PFSK-1 (cell line): ENCODE data around the gene ADH1B.

Source experiments
- FOXP2 ChIP-seq: optimal IDR thresholded peaks from 2 replicates; pipeline ENCODE3; 2011; ENCODE audit warnings: borderline replicate concordance, control low read depth, inconsistent platforms; ENCODE audit not compliant: insufficient read depth; ENCODE audit errors: extremely low read length, extremely low read depth
- POLR2AphosphoS5 ChIP-seq: IDR thresholded peaks from 2 replicates; pipeline ENCODE4 v1.6.1; 2012; ENCODE audit warnings: low read depth, mild to moderate bottlenecking, control low read depth, low read length, moderate library complexity
- SIN3A ChIP-seq: IDR thresholded peaks from 2 replicates; pipeline ENCODE4 v1.6.1; 2012; ENCODE audit warnings: mild to moderate bottlenecking, low read length, moderate library complexity, borderline replicate concordance; ENCODE audit not compliant: insufficient read depth
- TAF1 ChIP-seq: IDR thresholded peaks from 2 replicates; pipeline ENCODE4 v1.6.1; 2012; ENCODE audit warnings: low read length, control low read depth, borderline replicate concordance; ENCODE audit not compliant: insufficient read depth
- TF ChIP-seq, protein P1 (sequence below), 2 experiments: IDR thresholded peaks; 2 replicates each; pipeline versions ENCODE4 v1.6.1 to v1.8.0; 2011 to 2012; ENCODE audit warnings: low read depth in 2 of 2, low read length in 2 of 2, control low read depth in 1 of 2, inconsistent platforms in 1 of 2, mild to moderate bottlenecking in 1 of 2, moderate library complexity in 1 of 2; ENCODE audit not compliant: insufficient read depth in 1 of 2

Gene ADH1B

DNA sequence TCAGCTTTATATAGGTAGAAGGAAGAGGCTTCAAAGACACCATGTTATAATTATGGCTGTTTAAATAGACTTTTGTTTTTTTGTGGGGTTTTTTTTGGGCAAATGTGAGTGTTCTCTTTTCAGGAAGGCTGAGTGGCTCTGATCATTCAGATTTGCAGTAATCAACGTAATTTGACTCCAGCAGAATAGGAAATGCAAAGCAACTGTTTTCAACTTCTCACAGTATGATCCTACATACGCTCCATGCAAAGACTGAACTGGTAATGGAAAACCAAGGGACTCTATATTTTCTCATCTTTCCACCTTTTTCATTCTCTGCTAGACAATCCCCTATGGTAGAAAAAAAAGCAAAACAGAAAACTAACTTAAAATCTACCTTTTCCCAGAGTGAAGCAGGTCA lies 10.8 kb downstream of the ADH1B start:
- TF ChIP-seq SIN3A: no peak
- no peak for TF ChIP-seq TAF1

DNA sequence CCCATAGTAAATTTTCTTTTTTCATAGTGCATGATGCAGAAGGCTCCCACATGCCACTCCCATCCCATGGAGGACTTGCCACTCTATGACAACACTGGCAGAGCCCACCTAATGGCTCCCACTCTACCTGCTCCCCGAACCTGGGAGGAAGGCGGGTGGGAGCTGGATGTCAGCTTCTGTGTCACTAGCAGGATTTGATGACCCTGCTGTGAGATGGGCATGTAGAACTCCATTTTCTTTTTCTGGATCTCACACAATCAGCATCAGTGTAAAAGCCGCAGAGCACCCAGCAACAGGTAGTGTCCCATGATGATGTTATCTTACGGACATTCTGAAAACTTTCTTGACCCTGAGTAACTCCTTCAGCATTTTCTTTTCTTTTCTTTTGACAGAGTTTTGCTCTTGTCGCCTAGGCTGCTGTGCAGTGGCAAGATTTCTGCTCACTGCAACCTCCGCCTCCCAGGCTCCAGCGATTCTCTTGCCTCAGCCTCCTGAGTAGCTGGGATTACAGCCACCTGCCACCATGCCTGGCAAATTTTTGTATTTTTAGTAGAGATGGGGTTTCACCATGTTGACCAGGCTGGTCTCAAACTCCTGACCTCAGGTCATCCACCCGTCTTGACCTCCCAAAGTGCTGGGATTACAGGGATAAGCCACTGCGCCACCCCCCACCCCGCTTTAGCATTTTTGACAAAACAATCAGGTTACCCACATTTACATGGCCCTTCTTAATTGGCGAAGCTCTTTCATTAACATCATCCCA lies 15.4 kb downstream of the ADH1B start:
- TF ChIP-seq FOXP2: no peak
- no peak for TF ChIP-seq POLR2AphosphoS5
- TF ChIP-seq SIN3A: no peak
- TF ChIP-seq, protein P1, sequence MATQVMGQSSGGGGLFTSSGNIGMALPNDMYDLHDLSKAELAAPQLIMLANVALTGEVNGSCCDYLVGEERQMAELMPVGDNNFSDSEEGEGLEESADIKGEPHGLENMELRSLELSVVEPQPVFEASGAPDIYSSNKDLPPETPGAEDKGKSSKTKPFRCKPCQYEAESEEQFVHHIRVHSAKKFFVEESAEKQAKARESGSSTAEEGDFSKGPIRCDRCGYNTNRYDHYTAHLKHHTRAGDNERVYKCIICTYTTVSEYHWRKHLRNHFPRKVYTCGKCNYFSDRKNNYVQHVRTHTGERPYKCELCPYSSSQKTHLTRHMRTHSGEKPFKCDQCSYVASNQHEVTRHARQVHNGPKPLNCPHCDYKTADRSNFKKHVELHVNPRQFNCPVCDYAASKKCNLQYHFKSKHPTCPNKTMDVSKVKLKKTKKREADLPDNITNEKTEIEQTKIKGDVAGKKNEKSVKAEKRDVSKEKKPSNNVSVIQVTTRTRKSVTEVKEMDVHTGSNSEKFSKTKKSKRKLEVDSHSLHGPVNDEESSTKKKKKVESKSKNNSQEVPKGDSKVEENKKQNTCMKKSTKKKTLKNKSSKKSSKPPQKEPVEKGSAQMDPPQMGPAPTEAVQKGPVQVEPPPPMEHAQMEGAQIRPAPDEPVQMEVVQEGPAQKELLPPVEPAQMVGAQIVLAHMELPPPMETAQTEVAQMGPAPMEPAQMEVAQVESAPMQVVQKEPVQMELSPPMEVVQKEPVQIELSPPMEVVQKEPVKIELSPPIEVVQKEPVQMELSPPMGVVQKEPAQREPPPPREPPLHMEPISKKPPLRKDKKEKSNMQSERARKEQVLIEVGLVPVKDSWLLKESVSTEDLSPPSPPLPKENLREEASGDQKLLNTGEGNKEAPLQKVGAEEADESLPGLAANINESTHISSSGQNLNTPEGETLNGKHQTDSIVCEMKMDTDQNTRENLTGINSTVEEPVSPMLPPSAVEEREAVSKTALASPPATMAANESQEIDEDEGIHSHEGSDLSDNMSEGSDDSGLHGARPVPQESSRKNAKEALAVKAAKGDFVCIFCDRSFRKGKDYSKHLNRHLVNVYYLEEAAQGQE (IDR thresholded peaks at IDR 0.05; ENCODE audit: insufficient read depth in 1 of 2, low read depth in 2 of 2, low read length in 2 of 2): no peak
- no peak for TF ChIP-seq TAF1

GRCh38 chr4:99301376-99302164 lies 19.6 kb downstream of the ADH1B start:
- TF ChIP-seq TAF1 (no peak), POLR2AphosphoS5 (no peak), FOXP2 (no peak), SIN3A (no peak)
- TF ChIP-seq, protein P1 (IDR thresholded peaks at IDR 0.05; ENCODE audit: insufficient read depth in 1 of 2, low read depth in 2 of 2, low read length in 2 of 2): no peak

DNA sequence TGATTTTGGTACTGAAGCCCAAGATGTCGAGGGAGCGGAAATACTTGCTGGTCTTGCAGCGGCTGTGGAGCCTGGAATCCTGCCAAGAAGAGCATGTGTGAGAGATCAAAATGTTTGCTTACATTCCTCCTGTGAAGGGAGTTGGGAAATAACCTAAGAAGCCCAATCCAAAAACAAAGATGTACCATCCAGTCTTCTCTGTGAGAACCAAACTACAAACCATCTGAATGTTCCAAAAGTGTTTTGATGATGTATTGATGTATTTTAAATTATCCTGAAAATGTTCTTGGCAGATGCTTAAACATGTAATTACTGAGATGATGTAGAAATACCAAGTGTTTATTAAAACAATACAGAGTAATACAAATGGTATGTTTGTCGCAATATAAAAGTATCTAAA lies 20.3 kb downstream of the ADH1B start:
- TF ChIP-seq FOXP2: no peak
- no peak for TF ChIP-seq POLR2AphosphoS5
- no peak for TF ChIP-seq SIN3A
- TF ChIP-seq, protein P1 (IDR thresholded peaks at IDR 0.05; ENCODE audit: insufficient read depth in 1 of 2, low read depth in 2 of 2, low read length in 2 of 2): no peak
- no peak for TF ChIP-seq TAF1

DNA sequence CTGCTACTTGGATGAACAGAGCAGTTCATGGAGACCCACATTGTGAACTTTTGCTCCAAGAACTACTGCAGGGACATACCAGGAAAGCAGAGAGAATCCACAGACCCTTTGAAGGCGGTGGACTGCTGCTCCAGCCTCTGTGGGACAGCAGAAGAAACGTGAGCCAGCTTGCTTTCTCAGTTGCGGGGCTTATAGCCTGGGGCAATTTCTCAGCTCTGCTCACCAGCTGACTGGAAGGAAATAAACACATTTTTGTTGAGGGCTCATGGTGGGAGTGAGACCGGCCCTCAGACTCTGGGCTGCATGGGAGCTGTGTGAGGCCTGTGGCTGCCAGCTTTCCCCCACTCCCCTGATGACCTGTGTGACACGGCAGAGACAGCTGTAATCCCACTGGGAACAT lies 27.8 kb downstream of the ADH1B start:
- TF ChIP-seq FOXP2: no peak
- TF ChIP-seq, protein P1 (IDR thresholded peaks at IDR 0.05; ENCODE audit: insufficient read depth in 1 of 2, low read depth in 2 of 2, low read length in 2 of 2): no peak
- TF ChIP-seq TAF1: no peak
- no peak for TF ChIP-seq POLR2AphosphoS5
- TF ChIP-seq SIN3A: no peak
